Cardiac muscle cell (in vitro differentiated cells and primary cell): ENCODE results near the gene CXCR3. TPM values are rescaled to one million over a fixed set of nuclear protein-coding genes. Genes with fewer than 3 reads are reported as not detected.
A peak's percentile ranks its signal among the peaks of the same experiment; 100 is the strongest.

Source experiments
- DNase-seq, 2 donors: peaks; one replicate each; pipeline versions ENCODE4 v3.0.0 to v3.0.0-alpha.2; 2010 to 2017; ENCODE audit warnings: low read depth in 1 of 2, low spot score in 1 of 2
- H3K27ac ChIP-seq: fragments of 200-600 bp; sonication (generic); 2 replicates; pipeline ENCODE4 v1.5.1; 2016
- H3K27me3 ChIP-seq: fragments of 200-600 bp; sonication (generic); 2 replicates; pipeline ENCODE4 v1.6.0; 2016; ENCODE audit warnings: control low read depth
- H3K36me3 ChIP-seq: fragments of 200-600 bp; sonication (generic); 2 replicates; pipeline ENCODE4 v1.5.1; 2016; ENCODE audit warnings: control low read depth
- H3K4me1 ChIP-seq: fragments of 200-600 bp; sonication (generic); 2 replicates; pipeline ENCODE4 v1.8.1; 2017; ENCODE audit warnings: low read depth, mild to moderate bottlenecking, mixed run types
- H3K4me3 ChIP-seq: fragments of 200-600 bp; sonication (generic); 2 replicates; pipeline ENCODE4 v1.5.1; 2016; ENCODE audit warnings: mild to moderate bottlenecking
- H3K9me3 ChIP-seq: fragments of 200-600 bp; sonication (generic); 2 replicates; pipeline ENCODE4 v1.5.1; 2017; ENCODE audit warnings: low read depth, mild to moderate bottlenecking, control low read depth
- CTCF ChIP-seq: IDR thresholded peaks from 2 replicates; pipeline ENCODE4 v1.5.1; 2012; ENCODE audit warnings: low read depth, mild to moderate bottlenecking, low read length
- polyA plus RNA-seq: library from polyadenylated mRNA; unstranded; fragments of >200 nt; fragmentation: Nextera tagmentation; extraction: Ambion mirVana; gene quantifications from 2 replicates; pipeline ENCODE4 v1.2.1, GENCODE V29; 2016
- total RNA-seq: library from RNA; depleted of rRNA; stranded (reverse); fragments of >200 nt; gene quantifications from 2 replicates; pipeline ENCODE4 v1.2.3, GENCODE V29; 2016

CXCR3 gene
- total and polyA plus RNA-seq, 2 experiments from 2014 or later, result not detected

- Histone ChIP-seq H3K36me3 (no peaks in the 10 kb centered on the region), H3K9me3 (no peaks in the 10 kb centered on the region), H3K4me1 (no peaks in the 10 kb centered on the region), H3K4me3 (no peak overlapping the region), H3K27ac (no peak overlapping the region), H3K27me3 (no peaks in the 10 kb centered on the region)
- TF ChIP-seq CTCF, result no peak
- no peak for DNase-seq
Observed at GRCh38 chrX:71640002-71640401, 21.7 kb upstream of the CXCR3 start.

GRCh38 chrX:71638409-71638808, 20.1 kb upstream of the CXCR3 start:
- no peak overlapping the region for H3K4me3 ChIP-seq
- no peak for TF ChIP-seq CTCF

GRCh38 chrX:71637848-71638247, 19.5 kb upstream of the CXCR3 start:
- DNase-seq, result peak in 1 of 2 donors; percentile 27
- Histone ChIP-seq H3K36me3 (no peaks in the 10 kb centered on the region), H3K4me3 (no peak overlapping the region), H3K4me1 (peaks cover 13% of the 10 kb centered on the region), H3K27ac (no peak overlapping the region), H3K27me3 (no peaks in the 10 kb centered on the region), H3K9me3 (no peaks in the 10 kb centered on the region)
- no peak for TF ChIP-seq CTCF

More at GRCh38 chrX:71638409-71638808, 20.1 kb upstream of the CXCR3 start:
- Histone ChIP-seq H3K27me3 (no peaks in the 10 kb centered on the region), H3K9me3 (no peaks in the 10 kb centered on the region), H3K36me3 (no peaks in the 10 kb centered on the region), H3K27ac (no peak overlapping the region), H3K4me1 (peaks cover 7% of the 10 kb centered on the region)
- no peak for DNase-seq

- H3K27ac ChIP-seq, result no peak overlapping the region
- no peak for TF ChIP-seq CTCF
Observed at GRCh38 chrX:71637253-71637618, 18.9 kb upstream of the CXCR3 start.

GRCh38 chrX:71636438-71637252, 18.3 kb upstream of the CXCR3 start:
- H3K9me3 ChIP-seq, result no peaks in the 10 kb centered on the region
- no peak overlapping the region for H3K27ac ChIP-seq
- H3K4me1 ChIP-seq, result peaks cover 17% of the 10 kb centered on the region
- DNase-seq, result no peak
- no peaks in the 10 kb centered on the region for H3K27me3 ChIP-seq
- no peaks in the 10 kb centered on the region for H3K36me3 ChIP-seq
- TF ChIP-seq CTCF, result no peak
- no peak overlapping the region for H3K4me3 ChIP-seq

More at GRCh38 chrX:71637253-71637618, 18.9 kb upstream of the CXCR3 start:
- no peaks in the 10 kb centered on the region for H3K36me3 ChIP-seq
- DNase-seq, result no peak
- no peak overlapping the region for H3K4me3 ChIP-seq
- H3K27me3 ChIP-seq, result no peaks in the 10 kb centered on the region
- no peaks in the 10 kb centered on the region for H3K9me3 ChIP-seq
- peaks cover 17% of the 10 kb centered on the region for H3K4me1 ChIP-seq
